A673 (cell line): ENCODE measurements around the gene MYO5B.

Source experiments
- EZH2 ChIP-seq: fragments of 200-600 bp; sonication (generic); IDR thresholded peaks from 2 replicates; pipeline ENCODE4 v1.6.1; 2017; ENCODE audit warnings: borderline replicate concordance, low read depth, mild to moderate bottlenecking, mixed read lengths, antibody characterized with exemption, low read length; ENCODE audit not compliant: poor library complexity, severe bottlenecking
- TF ChIP-seq, protein P1 (sequence below): fragments of 300-800, 200-600 bp; sonication (generic); conservative IDR thresholded peaks from 2 replicates; pipeline ENCODE4 v1.5.1; 2017; ENCODE audit warnings: low read depth, mild to moderate bottlenecking, antibody characterized with exemption, low read length, moderate library complexity, mixed read lengths

DNA sequence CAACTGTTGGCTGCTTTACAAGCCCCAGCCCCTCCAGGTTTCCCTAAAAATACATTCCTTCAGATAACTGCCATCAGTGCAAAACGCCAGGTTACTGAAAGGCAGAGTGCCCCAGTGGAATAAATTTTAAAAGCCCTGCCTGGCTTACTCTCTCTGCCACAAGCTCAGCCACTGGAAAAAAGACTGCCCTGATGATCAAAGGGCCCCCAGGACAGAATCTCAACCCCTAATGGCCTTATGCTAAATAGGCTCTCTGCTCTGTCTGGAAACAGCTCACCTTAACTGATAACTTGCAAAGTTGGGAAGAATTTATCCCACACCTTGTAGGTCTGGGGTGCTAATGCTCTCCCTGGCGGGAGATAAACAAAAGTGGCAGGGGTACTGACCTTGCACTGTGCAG is 37.5 kb upstream of the MYO5B start:
- no peak for TF ChIP-seq EZH2
- TF ChIP-seq, protein P1, sequence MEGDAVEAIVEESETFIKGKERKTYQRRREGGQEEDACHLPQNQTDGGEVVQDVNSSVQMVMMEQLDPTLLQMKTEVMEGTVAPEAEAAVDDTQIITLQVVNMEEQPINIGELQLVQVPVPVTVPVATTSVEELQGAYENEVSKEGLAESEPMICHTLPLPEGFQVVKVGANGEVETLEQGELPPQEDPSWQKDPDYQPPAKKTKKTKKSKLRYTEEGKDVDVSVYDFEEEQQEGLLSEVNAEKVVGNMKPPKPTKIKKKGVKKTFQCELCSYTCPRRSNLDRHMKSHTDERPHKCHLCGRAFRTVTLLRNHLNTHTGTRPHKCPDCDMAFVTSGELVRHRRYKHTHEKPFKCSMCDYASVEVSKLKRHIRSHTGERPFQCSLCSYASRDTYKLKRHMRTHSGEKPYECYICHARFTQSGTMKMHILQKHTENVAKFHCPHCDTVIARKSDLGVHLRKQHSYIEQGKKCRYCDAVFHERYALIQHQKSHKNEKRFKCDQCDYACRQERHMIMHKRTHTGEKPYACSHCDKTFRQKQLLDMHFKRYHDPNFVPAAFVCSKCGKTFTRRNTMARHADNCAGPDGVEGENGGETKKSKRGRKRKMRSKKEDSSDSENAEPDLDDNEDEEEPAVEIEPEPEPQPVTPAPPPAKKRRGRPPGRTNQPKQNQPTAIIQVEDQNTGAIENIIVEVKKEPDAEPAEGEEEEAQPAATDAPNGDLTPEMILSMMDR, result no peak
